HG03025 (cell line): ENCODE data around the gene PTPN21.

Source experiments
- ATAC-seq: cut with Tn5 transposase; IDR thresholded peaks from one replicate; pipeline ENCODE4 v1.9.1; 2021; ENCODE audit warnings: mild to moderate bottlenecking, moderate library complexity; ENCODE audit not compliant: unreplicated experiment, low FRiP score

PTPN21 gene

DNA sequence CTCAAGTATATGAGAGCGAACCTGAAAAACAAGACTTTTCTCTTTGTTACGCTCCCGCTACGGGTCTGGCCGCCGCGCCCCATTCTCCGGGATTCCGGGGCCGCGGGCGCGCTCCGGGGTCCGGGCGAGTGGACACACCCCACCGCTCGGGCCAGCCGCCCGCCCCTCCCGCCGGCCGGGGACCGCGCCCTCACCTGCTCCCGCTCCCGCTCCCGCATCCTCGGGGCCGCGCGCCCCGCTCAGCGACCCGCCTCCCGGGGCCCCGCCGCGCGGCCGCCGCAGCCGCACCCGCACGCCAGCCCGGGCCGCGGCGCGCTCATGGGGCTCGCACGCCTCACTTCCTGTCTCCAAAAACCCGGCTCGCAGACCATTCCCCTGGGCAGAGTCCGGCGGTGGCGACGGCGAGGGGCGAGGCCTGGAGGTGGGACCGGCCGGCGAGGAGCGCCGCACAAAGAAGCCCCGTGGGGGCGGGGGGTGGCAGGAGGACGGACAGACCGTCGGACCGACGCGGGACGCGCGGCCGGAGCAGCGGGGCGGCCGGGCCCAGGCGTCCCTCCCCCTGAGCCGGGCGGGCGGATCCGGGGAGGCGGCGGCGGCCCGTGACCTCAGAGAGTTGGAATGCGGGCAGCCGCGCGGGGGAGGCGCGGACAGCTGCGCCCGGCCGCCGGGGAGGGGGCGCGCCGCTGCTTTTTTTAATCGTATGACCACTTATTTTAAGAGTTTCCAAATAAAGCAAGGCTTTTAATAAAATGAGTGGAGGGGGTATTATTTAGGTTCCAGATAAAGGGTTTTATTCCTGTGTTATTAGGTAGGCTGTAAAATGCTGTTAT lies at the start of gene PTPN21:
Gene PTPN21 (minus strand): TSS at position 551 of the 830 bp plus-strand sequence. CDS start 4,590 bp downstream, outside the sequence.
- ATAC-seq = no peak

DNA sequence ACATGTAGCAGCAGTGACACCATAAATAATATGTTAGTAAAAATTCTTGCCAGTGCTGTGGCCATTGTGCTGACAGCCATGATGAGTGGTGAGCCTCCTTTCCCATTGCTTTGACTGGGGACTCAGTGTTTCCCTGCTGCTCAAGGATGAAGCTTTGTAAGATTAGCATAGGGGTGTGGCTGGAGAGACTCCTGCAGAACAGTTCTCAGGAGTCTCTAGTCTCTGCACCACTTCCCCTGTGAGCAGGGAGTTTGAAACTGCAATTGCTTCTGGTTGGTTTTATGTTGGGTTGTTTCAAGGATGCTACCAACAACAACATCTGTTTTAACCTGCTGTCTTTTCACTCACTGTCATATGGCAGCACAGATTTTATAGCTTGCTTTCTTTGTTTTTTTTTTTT lies 49.4 kb upstream of the PTPN21 start:
- peak; percentile 39 for ATAC-seq

DNA sequence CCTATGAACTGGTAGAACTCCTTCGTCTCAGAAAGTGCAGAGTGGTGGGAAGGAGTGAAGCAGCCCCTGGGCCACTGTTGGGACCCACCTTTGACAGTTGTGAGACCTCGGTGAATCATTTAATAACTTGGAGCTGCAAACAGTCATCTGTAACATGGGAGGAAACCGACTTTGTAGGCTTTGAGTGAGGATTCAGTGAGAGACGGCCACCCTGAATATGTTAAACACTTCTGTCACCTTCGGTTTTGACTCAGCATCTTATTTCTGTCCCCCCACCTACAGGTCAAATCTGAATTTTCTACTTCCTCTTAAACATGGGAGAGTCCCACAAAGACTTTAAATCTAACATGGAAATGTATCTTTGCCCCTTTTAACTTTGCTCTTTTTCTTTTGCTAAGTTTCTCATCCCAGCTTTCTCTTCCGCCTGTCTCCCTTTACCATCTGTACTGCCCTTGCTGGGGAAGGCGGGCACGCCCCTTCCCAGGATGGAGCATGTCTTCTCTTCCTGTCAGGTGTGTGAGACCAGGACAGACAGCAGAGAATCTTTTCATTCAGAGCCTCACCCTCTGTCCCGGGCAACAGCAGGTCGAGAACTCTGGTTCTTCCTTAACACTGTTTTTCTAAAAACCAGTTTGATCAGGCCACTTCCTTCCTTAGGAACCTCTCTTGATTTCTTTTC lies 45.1 kb upstream of the PTPN21 start:
- peak; percentile 86 for ATAC-seq

DNA sequence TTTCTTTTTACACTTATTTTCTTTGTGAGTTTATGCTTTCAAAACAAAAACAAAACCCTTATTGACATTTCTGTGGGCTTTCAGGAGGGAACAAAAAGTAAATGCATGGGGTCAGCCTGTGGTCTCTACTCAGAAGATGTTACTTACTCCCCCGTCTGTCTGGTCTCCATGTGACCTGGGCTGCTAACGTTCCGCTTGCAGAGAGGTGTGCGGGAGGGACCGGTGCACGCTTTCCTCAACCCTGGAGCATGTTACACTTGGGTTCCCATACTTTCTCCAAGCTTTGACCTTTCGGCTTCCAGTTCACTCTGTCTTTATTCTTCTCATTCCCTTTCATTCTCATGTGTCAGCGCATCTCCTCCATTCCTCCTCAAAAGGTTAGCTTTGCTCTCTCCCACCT lies 44.5 kb upstream of the PTPN21 start:
- peak; percentile 43 for ATAC-seq

DNA sequence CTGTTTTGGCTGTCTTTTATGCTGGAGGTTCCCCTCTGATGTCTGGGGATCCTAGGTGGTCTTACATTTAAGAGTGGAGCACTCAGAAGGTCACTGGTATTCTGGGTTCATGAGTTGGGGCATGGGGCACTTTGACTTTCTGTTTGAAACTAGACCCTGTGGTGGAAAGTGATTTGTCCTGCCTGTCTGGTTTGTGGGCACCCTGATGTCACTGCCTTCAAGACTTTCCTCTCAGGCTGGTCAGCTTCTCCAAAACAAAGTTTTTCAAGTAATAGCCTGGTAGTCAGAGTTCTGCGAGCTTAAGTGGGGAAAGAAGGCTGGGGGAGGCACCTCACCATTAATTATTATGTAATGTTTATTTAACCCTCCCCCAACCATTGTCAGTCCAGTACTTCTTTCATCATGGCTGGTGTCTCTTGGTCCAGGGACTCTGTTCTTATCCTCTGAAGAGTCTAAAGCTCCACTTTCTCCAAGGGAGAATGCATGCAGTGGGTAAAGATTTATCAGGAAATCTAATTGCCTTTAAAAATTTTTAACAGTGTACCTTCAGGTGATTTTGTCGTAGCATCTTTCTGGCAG lies 43.4 kb upstream of the PTPN21 start:
- no peak for ATAC-seq

DNA sequence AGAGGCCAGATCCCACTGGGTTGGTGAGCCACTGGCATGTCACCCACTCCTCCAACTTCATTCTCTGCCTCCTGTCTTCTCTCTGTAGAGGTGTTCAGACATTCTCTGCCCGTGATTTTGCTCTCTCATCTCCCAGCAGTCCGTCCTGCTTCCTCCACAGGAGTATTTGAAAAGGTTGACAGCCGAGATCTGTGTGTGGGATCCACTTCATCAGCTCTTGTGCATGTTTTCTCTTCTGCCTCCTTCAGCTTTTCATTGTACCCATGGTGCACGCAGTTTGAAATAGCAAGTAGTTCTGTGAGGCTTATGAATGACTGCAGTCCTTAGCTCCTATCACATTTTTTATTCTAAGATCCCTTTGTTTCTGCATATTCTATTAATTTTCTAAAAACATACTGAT lies 42.8 kb upstream of the PTPN21 start:
- no peak for ATAC-seq

DNA sequence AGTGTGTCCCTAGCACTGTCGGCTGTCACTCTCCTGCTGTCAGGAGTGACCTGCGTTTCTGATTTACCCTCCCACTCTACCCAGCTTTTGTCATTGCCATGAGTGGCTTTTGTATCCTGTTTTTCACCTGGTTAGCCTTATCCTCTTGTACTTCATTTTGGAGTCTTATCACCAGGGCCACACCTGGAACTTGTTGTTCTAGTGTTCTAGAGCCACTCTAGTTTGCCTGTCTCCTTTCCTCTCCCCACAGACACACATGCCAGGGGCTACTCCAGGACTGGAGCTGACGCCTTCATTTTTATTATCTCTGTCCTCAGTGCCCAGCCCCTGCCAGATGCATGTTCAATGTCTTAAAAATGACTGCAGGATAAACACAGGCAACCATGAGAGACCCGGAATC lies 42.2 kb upstream of the PTPN21 start:
- no peak for ATAC-seq

DNA sequence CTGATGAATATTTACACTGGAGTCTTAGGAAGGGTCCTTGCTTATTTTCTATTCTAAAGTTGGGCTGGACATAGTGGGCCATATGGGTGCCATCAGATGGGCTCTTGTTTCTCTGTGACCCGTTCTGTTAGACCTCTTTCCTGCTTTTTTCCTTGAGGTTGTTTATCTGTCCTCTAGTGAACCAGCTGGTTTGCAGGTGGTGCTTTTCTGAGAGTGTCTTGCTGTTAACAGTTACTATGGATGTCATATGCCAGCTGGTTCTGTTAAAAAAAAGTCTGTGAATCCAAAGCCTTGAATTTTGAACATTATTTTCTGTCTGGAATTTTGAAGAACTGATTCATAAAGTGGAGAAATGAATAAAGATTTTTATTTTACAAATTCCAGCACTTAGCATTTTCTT lies 37.2 kb upstream of the PTPN21 start:
- no peak for ATAC-seq

DNA sequence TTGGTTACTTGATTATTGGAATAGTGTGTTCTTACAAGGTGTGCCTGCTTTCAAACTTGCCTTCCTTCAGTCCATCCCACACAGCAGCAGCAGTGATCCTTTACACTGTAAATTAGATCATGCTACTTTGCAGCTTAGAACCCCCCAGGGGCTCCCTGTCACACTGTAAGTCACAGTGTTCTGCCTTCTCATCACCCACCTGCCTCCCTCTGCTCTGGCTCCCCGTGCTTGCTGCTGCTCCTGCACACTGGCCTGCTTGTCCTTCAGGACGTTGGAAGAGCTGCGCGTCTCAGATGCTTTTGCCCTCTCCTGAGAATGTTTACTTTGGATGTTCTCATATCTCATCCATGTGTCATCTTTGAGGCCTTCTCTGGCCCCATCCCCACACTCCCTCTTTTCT lies 35.4 kb upstream of the PTPN21 start:
- no peak for ATAC-seq

DNA sequence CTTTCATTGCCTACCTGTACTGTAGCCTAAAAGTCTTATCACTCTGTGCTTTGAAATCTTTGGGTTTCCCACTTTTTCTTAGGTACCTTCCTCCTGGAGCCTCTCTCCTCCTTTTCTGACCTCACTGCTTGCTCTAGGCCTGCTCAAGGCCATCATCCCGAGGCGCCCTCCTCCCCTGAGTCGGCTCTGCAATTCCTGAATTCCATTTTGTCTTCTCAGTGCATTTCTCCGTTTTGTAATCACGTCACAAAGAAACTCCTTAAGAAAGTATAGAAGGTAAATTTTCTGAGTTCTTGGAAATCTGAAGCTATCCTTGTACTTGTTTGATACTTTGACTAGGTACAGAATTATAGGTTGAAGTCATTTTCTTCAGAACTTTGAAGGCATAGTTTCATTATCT lies 33.3 kb upstream of the PTPN21 start:
- no peak for ATAC-seq

DNA sequence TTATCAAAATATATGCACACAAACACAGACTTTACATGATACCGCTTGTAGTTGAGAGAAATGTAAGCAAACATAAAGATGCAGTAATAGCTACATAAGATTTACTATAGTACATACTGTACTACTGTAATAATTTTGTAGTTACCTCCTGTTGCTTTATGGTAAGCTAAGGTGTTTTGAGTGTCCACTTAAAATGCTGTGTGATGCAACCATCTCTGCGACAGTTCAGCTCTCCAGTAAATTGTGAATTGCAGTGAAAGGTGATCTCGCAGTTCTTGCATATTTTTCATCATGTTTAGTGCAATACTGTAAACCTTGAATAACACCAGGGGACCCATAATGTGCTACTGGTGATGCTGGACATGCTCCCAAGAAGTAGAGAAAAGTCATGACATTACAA lies 29.6 kb upstream of the PTPN21 start:
- no peak for ATAC-seq

DNA sequence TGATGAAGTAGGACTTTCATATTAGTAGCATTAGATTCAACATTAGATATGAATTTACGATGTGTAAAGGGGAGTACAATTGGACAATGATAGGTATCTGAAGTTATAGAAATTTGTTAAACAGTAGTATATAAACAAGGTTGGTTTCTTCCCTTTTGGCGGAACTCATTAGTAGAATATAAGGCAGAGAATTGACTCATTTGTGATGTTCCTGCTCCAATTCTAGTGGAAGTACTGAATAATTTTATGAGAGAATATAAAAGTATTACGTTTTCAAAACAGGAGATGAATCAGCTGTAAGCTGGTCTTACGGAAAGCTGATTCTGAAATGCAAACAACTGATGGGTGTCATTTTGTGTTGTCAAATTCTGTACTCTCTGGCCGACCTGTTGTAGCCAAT lies 21.4 kb upstream of the PTPN21 start:
- ATAC-seq = no peak

DNA sequence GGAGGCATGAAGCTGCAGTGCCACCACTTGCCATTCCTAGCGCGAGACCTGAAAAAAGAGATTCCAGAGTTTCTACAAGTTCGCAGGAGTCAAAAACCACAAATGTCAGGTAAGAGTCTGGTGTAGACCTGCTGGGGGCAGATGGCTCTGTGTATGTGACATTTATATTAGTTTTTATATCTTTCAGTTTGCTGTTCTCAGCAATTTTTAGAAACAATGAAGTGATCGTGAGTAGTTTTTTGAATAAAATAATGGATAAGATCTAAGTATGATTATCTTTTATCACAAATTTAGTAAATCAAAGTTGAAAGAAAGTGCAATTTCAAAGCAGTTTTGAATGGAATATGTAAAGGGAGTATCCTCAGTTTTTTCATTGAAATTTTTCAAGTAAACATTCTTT lies 17.3 kb upstream of the PTPN21 start:
- ATAC-seq = no peak

DNA sequence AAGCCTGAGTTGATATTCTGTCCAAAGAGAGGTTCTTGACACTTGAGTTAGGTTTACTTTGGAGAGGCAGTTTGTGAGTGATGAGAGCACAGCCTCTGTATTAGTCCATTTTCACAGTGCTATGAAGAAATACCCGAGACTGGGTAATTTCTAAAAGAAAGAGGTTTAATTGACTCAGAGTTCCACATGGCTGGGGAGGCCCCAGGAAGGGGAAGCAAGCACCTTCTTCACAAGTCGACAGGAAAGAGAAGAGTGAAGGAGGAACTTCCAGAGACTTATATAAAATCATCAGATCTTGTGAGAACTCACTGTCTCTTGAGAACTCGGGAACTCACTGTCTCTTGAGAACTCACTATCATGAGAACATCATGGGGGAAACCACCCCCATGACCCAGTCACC lies 13.4 kb upstream of the PTPN21 start:
- ATAC-seq = no peak

DNA sequence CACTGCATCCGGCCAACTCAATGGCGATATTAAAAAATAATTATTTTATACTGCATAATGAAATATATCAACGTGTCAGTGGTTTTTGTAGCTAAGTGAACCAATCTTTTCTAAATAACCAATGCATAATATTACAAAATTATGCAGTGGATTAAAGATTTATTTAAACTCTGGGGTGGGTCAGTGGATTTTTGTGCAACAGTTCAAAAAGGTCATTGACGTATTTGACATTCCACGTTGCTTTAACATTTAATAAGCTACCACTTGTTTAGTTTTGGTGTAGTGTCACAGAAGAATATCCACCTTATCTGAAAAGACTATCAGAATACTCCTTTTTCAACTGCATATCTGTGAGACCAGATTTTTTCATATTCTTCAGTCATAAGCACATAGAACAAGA lies 10.6 kb upstream of the PTPN21 start:
- ATAC-seq = no peak

DNA sequence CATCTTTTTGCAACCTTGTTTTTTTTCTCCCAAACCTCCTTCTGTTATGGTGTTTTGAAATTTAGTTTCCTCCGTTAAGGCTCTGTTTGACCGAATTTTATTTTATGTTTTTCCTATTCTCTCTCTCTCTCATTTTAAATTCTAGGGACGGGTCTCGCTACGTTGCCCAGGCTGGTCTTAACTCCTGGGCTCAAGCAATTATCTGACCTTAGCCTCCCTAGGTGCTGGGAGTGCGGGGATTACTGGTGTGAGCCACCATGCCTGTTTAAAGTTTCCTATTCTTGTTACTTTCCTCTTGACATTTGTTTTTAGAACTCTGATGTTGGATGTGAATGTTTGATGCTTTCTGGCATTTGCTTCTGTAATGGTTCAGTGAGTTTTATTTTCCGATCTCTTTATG lies 9.0 kb upstream of the PTPN21 start:
- no peak for ATAC-seq

DNA sequence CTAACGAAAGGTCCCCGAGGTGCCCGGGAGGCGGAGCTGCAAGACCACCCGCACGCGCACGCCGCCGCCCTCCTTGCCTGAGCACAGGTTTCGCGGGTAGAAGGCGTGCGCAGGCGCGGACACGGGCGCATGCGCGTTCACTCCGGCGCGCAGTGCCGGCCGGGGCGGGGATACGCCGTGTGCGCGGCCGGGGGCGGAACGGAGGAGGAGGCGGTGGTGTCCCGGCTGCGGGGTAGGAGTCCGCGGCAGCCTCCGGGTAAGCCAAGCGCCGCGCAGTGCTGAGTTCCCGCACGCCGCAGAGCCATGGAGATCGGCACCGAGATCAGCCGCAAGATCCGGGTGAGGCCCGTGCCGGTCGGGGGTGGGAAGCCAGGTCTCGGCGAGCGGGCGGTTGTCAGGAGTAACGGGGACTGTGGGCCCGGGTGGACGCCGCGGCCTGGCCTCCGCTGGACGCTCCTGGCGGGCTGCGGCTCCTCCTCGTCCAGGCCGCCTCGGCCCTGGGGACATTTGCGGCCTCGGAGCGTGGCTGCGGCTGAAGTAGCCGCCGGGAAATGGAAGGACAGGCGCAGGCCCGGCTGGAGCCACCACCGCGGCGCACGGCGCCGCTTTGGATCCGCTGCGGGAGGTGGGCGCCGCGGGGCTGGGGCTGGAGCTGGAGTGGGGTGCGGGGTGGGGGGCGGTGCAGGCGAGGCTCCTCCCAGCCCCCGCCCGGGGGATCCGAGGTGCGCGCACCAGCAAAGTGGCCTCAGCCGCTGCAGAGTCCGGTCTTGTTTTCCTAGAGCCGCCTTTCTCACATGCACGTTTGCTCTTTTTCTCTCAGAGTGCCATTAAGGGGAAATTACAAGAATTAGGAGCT lies 8.3 kb upstream of the PTPN21 start, which contains the start of gene ZC3H14:
Gene ZC3H14 (plus strand): TSS at position 207 of the 856 bp plus-strand sequence. CDS start 97 bp downstream, at position 304.
- peak; percentile 93 for ATAC-seq

DNA sequence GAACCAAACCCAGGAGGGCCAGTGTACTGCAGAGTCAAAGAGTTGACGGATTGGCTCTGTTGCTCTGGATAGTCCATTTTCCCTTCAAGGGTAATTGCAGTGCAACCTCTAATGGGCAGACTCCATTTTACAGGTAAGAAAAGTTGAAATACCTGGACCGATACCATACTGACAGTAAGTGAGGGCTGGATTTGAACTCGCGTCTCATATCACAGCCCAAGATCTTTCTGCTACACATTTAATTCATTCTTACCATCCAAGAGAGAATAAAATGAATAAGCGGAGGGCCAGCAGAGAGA lies 7.7 kb upstream of the PTPN21 start:
- no peak for ATAC-seq

DNA sequence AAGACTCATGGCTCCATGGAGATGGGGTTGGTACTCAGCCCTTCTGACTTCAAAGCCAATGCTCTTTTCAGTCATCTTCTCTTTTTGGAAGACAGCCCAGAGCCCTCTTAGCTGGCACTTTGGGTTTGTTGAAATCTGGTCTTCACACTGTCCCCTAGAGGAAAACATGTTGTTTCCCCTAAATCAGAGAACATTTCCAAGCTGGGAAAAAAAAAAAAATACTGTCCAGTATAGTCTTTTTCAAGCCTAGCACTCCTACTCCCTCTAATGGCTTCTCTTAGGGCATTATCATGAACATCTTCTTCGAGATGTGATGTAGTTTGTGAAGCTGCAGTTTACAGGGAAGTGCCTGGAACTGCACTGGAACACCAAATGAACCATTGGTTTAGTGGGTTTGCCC lies 5.0 kb upstream of the PTPN21 start:
- no peak for ATAC-seq

DNA sequence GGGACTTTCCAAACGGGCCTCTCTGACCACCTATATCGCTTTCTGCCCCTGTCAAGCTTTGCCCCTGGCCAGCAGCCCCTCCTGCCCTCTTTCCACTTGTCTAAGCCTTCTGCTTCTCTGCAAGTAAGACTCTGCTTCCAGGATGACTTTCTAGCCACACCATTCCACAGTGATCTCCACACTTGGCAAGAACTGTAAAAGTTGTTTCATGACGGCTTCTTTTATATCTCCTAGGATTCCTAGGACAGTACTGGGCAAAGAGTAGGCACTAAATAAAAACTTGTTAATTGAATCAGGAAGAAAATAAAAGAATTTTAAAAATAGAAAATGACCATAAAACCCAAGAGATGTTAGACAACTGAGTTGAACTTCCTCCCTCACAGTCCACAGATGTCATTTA lies 1.8 kb upstream of the PTPN21 start:
- ATAC-seq = no peak

DNA sequence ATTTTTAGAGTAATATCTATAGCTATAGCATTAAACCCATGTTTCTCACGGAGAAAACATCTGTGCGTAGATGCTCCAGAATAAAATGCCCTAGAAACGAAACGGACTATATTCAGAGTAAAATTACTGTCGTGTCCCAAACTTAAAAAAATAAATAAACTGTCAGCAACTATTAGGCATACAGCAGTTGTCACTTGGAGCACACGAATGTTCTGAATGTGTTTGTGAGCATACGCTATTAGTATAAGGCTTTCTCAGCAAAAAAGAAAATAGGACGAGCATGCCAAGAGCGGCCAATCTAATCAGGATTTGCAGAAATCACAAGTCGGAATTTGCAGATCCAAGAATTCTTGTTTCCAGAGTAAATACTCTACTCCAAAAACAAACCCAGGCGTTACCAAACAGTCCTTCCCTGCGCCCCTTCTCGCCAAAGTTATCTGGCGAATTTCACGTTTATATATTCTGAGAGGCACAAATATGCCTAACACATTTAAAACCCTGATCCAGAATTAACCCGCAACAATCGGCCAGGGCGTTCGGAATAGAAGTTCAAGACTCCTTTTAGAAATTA lies 836 bp downstream of the PTPN21 start:
- no peak for ATAC-seq
